Mucosa of rectum (tissue), 2 donors: ENCODE data around the gene PRAMEF20.
"Not testable (repeated sequence)": the region's sequence is repeated elsewhere in the genome, so short reads cannot be mapped to it uniquely, and the experiment has no call there.

ENCODE experiments used
- H3K27ac ChIP-seq, 2 donors: one replicate each; pipeline ENCODE4 v1.7.0; 2013; ENCODE audit warnings: inconsistent platforms in 2 of 2, low read depth in 2 of 2, low read length in 2 of 2
- H3K27me3 ChIP-seq, 2 donors: one replicate each; pipeline ENCODE4 v1.7.0; 2013; ENCODE audit warnings: low read length in 2 of 2; ENCODE audit not compliant: control insufficient read depth in 2 of 2, insufficient read depth in 2 of 2
- H3K36me3 ChIP-seq, 2 donors: one replicate each; pipeline ENCODE4 v1.7.0; 2013; ENCODE audit warnings: low read length in 2 of 2; ENCODE audit not compliant: control insufficient read depth in 2 of 2, insufficient read depth in 2 of 2
- H3K4me1 ChIP-seq, 2 donors: one replicate each; pipeline ENCODE4 v1.7.0; 2013; ENCODE audit warnings: low read length in 2 of 2, mild to moderate bottlenecking in 1 of 2; ENCODE audit not compliant: control insufficient read depth in 2 of 2, insufficient read depth in 2 of 2
- H3K4me3 ChIP-seq, 2 donors: one replicate each; pipeline ENCODE4 v1.7.0; 2013; ENCODE audit warnings: low read length in 2 of 2
- H3K9ac ChIP-seq, 2 donors: one replicate each; pipeline ENCODE4 v1.7.0; 2013; ENCODE audit warnings: low read length in 2 of 2, low read depth in 1 of 2, mild to moderate bottlenecking in 1 of 2
- H3K9me3 ChIP-seq, 2 donors: one replicate each; pipeline ENCODE4 v1.7.0; 2013; ENCODE audit warnings: low read length in 2 of 2; ENCODE audit not compliant: control insufficient read depth in 2 of 2
- donor health status: healthy.
- donor health status: Normal muscosa, but diverticular disease.

The PRAMEF20 gene

GRCh38 chr1:13407811-13408210 lies 2.4 kb upstream of the PRAMEF20 start:
- Histone ChIP-seq H3K9ac (no peak overlapping the region), H3K27ac (no peak overlapping the region), H3K9me3 (no peaks in the 10 kb centered on the region), H3K4me1 (no peaks in the 10 kb centered on the region), H3K36me3 (no peaks in the 10 kb centered on the region), H3K4me3 (no peak overlapping the region), H3K27me3 (no peaks in the 10 kb centered on the region)

DNA sequence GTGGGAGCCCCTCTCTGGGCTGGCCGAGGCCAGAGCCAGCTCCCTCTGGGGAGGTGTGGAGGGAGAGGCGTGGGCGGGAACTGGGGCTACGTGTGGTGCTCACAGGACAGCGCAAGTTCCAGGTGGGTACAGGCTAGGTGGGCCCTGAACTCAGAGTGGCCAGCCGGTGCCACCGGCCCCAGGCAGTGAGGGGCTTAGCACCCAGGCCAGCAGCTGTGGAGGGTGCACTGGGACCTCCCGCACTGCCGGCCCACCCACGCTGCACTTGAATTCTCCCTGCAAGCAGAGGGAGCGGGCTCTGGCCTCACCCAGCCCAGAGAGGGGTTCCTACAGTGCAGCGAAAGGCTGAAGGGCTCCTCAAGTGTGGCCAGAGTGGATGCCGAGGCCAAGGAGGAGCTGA lies 20.2 kb downstream of the PRAMEF20 start:
- no peak overlapping the region for H3K4me3 ChIP-seq
- no peak overlapping the region for H3K27ac ChIP-seq
- H3K9ac ChIP-seq: no peak overlapping the region
- no peaks in the 10 kb centered on the region for H3K9me3 ChIP-seq
- H3K36me3 ChIP-seq: no peaks in the 10 kb centered on the region
- no peaks in the 10 kb centered on the region for H3K27me3 ChIP-seq
- no peaks in the 10 kb centered on the region for H3K4me1 ChIP-seq

- H3K9me3 ChIP-seq: no peaks in the 10 kb centered on the region
- H3K4me3 ChIP-seq: no peak overlapping the region
- H3K4me1 ChIP-seq: no peaks in the 10 kb centered on the region
- H3K9ac ChIP-seq: no peak overlapping the region
- H3K36me3 ChIP-seq: no peaks in the 10 kb centered on the region
- no peak overlapping the region for H3K27ac ChIP-seq
- H3K27me3 ChIP-seq: no peaks in the 10 kb centered on the region
These were observed 22.0 kb downstream of the PRAMEF20 start for GRCh38 chr1:13432251-13432650.

- H3K36me3 ChIP-seq, H3K4me1 ChIP-seq, H3K9ac ChIP-seq, H3K9me3 ChIP-seq, H3K27me3 ChIP-seq, H3K4me3 ChIP-seq, H3K27ac ChIP-seq: not testable (repeated sequence)
These were observed 23.6 kb downstream of the PRAMEF20 start for GRCh38 chr1:13433694-13434358.

DNA sequence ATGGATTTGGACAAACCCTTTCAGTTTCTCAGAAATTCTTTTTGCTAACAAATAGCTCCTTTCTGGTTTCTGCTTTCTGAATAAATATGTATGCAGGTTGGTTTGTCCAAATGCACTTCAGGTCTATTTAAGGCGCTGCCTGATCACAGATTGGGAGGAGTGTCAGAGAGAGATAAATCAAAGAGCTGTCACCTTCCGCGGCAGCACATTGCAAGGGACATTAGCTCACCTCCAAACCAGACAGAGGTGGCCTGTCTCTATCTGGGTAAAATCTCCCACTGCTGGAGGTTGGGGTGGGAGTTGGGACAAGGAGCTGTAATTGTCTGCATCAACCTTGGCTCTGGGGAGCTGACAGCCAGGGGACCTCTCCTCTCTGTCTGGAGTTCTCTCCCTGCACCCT lies 25.2 kb downstream of the PRAMEF20 start:
- no peaks in the 10 kb centered on the region for H3K27me3 ChIP-seq
- no peaks in the 10 kb centered on the region for H3K4me1 ChIP-seq
- no peak overlapping the region for H3K9ac ChIP-seq
- H3K9me3 ChIP-seq: no peaks in the 10 kb centered on the region
- H3K4me3 ChIP-seq: no peak overlapping the region
- no peaks in the 10 kb centered on the region for H3K36me3 ChIP-seq
- H3K27ac ChIP-seq: no peak overlapping the region

DNA sequence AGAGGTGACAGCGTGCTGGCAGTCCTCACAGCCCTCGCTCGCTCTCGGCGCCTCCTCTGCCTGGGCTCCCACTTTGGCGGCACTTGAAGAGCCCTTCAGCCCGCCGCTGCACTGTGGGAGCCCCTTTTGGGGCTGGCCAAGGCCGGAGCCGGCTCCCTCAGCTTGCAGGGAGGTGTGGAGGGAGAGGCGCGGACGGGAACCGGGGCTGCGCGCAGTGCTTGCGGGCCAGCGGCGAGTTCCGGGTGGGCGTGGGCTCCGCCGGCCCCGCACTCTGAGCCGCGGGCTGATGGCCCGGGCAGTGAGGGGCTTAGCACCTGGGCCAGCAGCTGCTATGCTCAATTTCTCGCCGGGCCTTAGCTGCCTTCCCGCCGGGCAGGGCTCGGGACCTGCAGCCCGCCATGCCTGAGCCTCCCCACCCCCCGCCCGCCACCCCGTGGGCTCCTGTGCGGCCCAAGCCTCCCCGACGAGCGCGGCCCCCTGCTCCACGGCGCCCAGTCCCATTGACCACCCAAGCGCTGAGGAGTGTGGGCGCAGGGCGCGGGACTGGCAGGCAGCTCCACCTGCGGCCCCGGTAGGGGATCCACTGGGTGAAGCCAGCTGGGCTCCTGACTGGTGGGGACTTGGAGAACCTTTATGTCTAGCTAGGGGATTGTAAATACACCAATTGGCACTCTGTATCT lies 29.0 kb downstream of the PRAMEF20 start:
- not testable (repeated sequence) for H3K36me3 ChIP-seq, H3K9me3 ChIP-seq, H3K27ac ChIP-seq, H3K4me3 ChIP-seq, H3K27me3 ChIP-seq, H3K4me1 ChIP-seq, H3K9ac ChIP-seq

- no peaks in the 10 kb centered on the region for H3K36me3 ChIP-seq
- no peak overlapping the region for H3K9ac ChIP-seq
- H3K9me3 ChIP-seq: no peaks in the 10 kb centered on the region
- H3K4me3 ChIP-seq: no peak overlapping the region
- H3K27me3 ChIP-seq: no peaks in the 10 kb centered on the region
- no peaks in the 10 kb centered on the region for H3K4me1 ChIP-seq
- H3K27ac ChIP-seq: no peak overlapping the region
These were observed 33.2 kb downstream of the PRAMEF20 start for GRCh38 chr1:13443335-13443979.

GRCh38 chr1:13450204-13450603 lies 40.0 kb downstream of the PRAMEF20 start:
- no peaks in the 10 kb centered on the region for H3K36me3 ChIP-seq
- no peaks in the 10 kb centered on the region for H3K27me3 ChIP-seq
- H3K4me1 ChIP-seq: no peaks in the 10 kb centered on the region
- H3K9me3 ChIP-seq: no peaks in the 10 kb centered on the region
- H3K27ac ChIP-seq: no peak overlapping the region
- no peak overlapping the region for H3K4me3 ChIP-seq
- no peak overlapping the region for H3K9ac ChIP-seq

GRCh38 chr1:13451399-13451965 lies 41.2 kb downstream of the PRAMEF20 start:
- no peaks in the 10 kb centered on the region for H3K4me1 ChIP-seq
- no peak overlapping the region for H3K9ac ChIP-seq
- H3K36me3 ChIP-seq: no peaks in the 10 kb centered on the region
- H3K4me3 ChIP-seq: no peak overlapping the region
- H3K27ac ChIP-seq: no peak overlapping the region
- no peaks in the 10 kb centered on the region for H3K27me3 ChIP-seq
- no peaks in the 10 kb centered on the region for H3K9me3 ChIP-seq

GRCh38 chr1:13456904-13457532 lies 46.8 kb downstream of the PRAMEF20 start:
- no peaks in the 10 kb centered on the region for H3K27me3 ChIP-seq
- H3K27ac ChIP-seq: no peak overlapping the region
- no peak overlapping the region for H3K9ac ChIP-seq
- H3K4me3 ChIP-seq: no peak overlapping the region
- no peaks in the 10 kb centered on the region for H3K9me3 ChIP-seq
- no peaks in the 10 kb centered on the region for H3K36me3 ChIP-seq
- no peaks in the 10 kb centered on the region for H3K4me1 ChIP-seq
